ENCODE data around the gene CLN3.
A peak's percentile ranks its signal among the peaks of the same experiment; 100 is the strongest.

Gene CLN3

GRCh38 chr16:28498666-28499381, 7.0 kb upstream of the CLN3 start:
- Histone ChIP-seq H4K12ac (ENCODE audit: low read depth, low read length) (no peak overlapping the region), H2BK120ac (ENCODE audit: insufficient read depth, low read length, poor library complexity) (no peak overlapping the region), H3K36me3 (ENCODE audit: control insufficient read depth in 1 of 2, insufficient read depth in 2 of 2, low read length in 2 of 2) (no peaks in the 10 kb centered on the region), H3K18ac (ENCODE audit: low read length) (no peak overlapping the region), H3K4ac (ENCODE audit: low read depth, low read length) (no peak overlapping the region), H2AFZ (ENCODE audit: insufficient read depth, low read length, poor library complexity) (no peak overlapping the region), H2BK12ac (ENCODE audit: low read length) (no peak overlapping the region), H3K79me2 (ENCODE audit: control insufficient read depth, insufficient read depth, low read length, poor library complexity) (no peaks in the 10 kb centered on the region), H3K79me1 (ENCODE audit: low read length) (peaks cover 16% of the 10 kb centered on the region), H3K9ac (ENCODE audit: low read length) (no peak overlapping the region), H2BK5ac (ENCODE audit: low read depth, low read length, poor library complexity) (no peak overlapping the region), H3K4me3 (ENCODE audit: low read depth, low read length) (no peak overlapping the region), H3K27ac (ENCODE audit: low read depth, low read length) (no peak overlapping the region), H3K4me2 (ENCODE audit: low read length) (no peak overlapping the region), H3K23ac (ENCODE audit: low read length) (no peak overlapping the region), H3K4me1 (ENCODE audit: control insufficient read depth in 1 of 2, insufficient read depth in 2 of 2, low read length in 2 of 2) (peaks cover 2 to 9% of the 10 kb centered on the region in 2 experiments), H3K9me3 (ENCODE audit: insufficient read depth, low read depth, low read length) (peaks cover 3% of the 10 kb centered on the region), H3K27me3 (ENCODE audit: insufficient read depth, low read length) (no peaks in the 10 kb centered on the region), H2AK5ac (ENCODE audit: low read length) (peak overlapping the region; percentile 5), H4K8ac (ENCODE audit: low read depth, low read length) (no peak overlapping the region), H3K14ac (ENCODE audit: low read length) (no peak overlapping the region), H4K91ac (ENCODE audit: low read depth, low read length) (peak overlapping the region; percentile 31)
- DNase-seq = no peak
- no CpG with 5 or more reads among the region's 15 CpGs for WGBS (ENCODE audit: extremely low coverage, insufficient coverage, insufficient read length)

GRCh38 chr16:28497861-28498599, 6.2 kb upstream of the CLN3 start:
- Histone ChIP-seq H3K18ac (ENCODE audit: low read length) (no peak overlapping the region), H4K12ac (ENCODE audit: low read depth, low read length) (no peak overlapping the region), H2BK120ac (ENCODE audit: insufficient read depth, low read length, poor library complexity) (no peak overlapping the region), H3K9ac (ENCODE audit: low read length) (no peak overlapping the region), H3K4me1 (ENCODE audit: control insufficient read depth in 1 of 2, insufficient read depth in 2 of 2, low read length in 2 of 2) (peaks cover 2 to 5% of the 10 kb centered on the region in 2 experiments), H3K9me3 (ENCODE audit: insufficient read depth, low read depth, low read length) (peaks cover 3% of the 10 kb centered on the region), H2BK5ac (ENCODE audit: low read depth, low read length, poor library complexity) (no peak overlapping the region), H3K36me3 (ENCODE audit: control insufficient read depth in 1 of 2, insufficient read depth in 2 of 2, low read length in 2 of 2) (no peaks in the 10 kb centered on the region), H2AFZ (ENCODE audit: insufficient read depth, low read length, poor library complexity) (no peak overlapping the region), H3K79me2 (ENCODE audit: control insufficient read depth, insufficient read depth, low read length, poor library complexity) (no peaks in the 10 kb centered on the region), H3K4me3 (ENCODE audit: low read depth, low read length) (no peak overlapping the region), H4K8ac (ENCODE audit: low read depth, low read length) (no peak overlapping the region), H3K23ac (ENCODE audit: low read length) (no peak overlapping the region), H4K91ac (ENCODE audit: low read depth, low read length) (no peak overlapping the region), H2BK12ac (ENCODE audit: low read length) (no peak overlapping the region), H3K14ac (ENCODE audit: low read length) (no peak overlapping the region), H3K27me3 (ENCODE audit: insufficient read depth, low read length) (no peaks in the 10 kb centered on the region), H3K27ac (ENCODE audit: low read depth, low read length) (no peak overlapping the region), H3K79me1 (ENCODE audit: low read length) (peaks cover 16% of the 10 kb centered on the region), H3K4ac (ENCODE audit: low read depth, low read length) (no peak overlapping the region), H2AK5ac (ENCODE audit: low read length) (peak overlapping the region; percentile 5), H3K4me2 (ENCODE audit: low read length) (no peak overlapping the region)
- no peak for DNase-seq
- no CpG with 5 or more reads among the region's 33 CpGs for WGBS (ENCODE audit: extremely low coverage, insufficient coverage, insufficient read length)

- Histone ChIP-seq H3K36me3 (ENCODE audit: control insufficient read depth in 1 of 2, insufficient read depth in 2 of 2, low read length in 2 of 2) (no peaks in the 10 kb centered on the region), H4K91ac (ENCODE audit: low read depth, low read length) (no peak overlapping the region), H3K23ac (ENCODE audit: low read length) (no peak overlapping the region), H3K14ac (ENCODE audit: low read length) (no peak overlapping the region), H3K4ac (ENCODE audit: low read depth, low read length) (no peak overlapping the region), H2BK5ac (ENCODE audit: low read depth, low read length, poor library complexity) (no peak overlapping the region), H2AK5ac (ENCODE audit: low read length) (no peak overlapping the region), H3K79me1 (ENCODE audit: low read length) (peaks cover 16% of the 10 kb centered on the region), H2AFZ (ENCODE audit: insufficient read depth, low read length, poor library complexity) (no peak overlapping the region), H3K18ac (ENCODE audit: low read length) (no peak overlapping the region), H3K79me2 (ENCODE audit: control insufficient read depth, insufficient read depth, low read length, poor library complexity) (no peaks in the 10 kb centered on the region), H3K27me3 (ENCODE audit: insufficient read depth, low read length) (no peaks in the 10 kb centered on the region), H3K9ac (ENCODE audit: low read length) (no peak overlapping the region), H2BK120ac (ENCODE audit: insufficient read depth, low read length, poor library complexity) (no peak overlapping the region), H4K8ac (ENCODE audit: low read depth, low read length) (no peak overlapping the region), H3K4me2 (ENCODE audit: low read length) (no peak overlapping the region), H2BK12ac (ENCODE audit: low read length) (no peak overlapping the region), H3K27ac (ENCODE audit: low read depth, low read length) (no peak overlapping the region), H3K4me3 (ENCODE audit: low read depth, low read length) (no peak overlapping the region), H3K4me1 (ENCODE audit: control insufficient read depth in 1 of 2, insufficient read depth in 2 of 2, low read length in 2 of 2) (peaks cover 2 to 5% of the 10 kb centered on the region in 2 experiments), H4K12ac (ENCODE audit: low read depth, low read length) (no peak overlapping the region), H3K9me3 (ENCODE audit: insufficient read depth, low read depth, low read length) (peaks cover 3% of the 10 kb centered on the region)
- no CpG with 5 or more reads among the region's 9 CpGs for WGBS (ENCODE audit: extremely low coverage, insufficient coverage, insufficient read length)
- no peak for DNase-seq
These were observed 5.5 kb upstream of the CLN3 start for GRCh38 chr16:28497386-28497785.

GRCh38 chr16:28496844-28497243, 5.0 kb upstream of the CLN3 start:
- no peak overlapping the region for H3K14ac ChIP-seq (ENCODE audit: low read length)
- H2BK5ac ChIP-seq (ENCODE audit: low read depth, low read length, poor library complexity) = no peak overlapping the region
- H3K4me2 ChIP-seq (ENCODE audit: low read length) = no peak overlapping the region
- no peak overlapping the region for H2BK12ac ChIP-seq (ENCODE audit: low read length)
- H4K91ac ChIP-seq (ENCODE audit: low read depth, low read length) = peak overlapping the region; percentile 53
- no CpG with 5 or more reads among the region's 19 CpGs for WGBS (ENCODE audit: extremely low coverage, insufficient coverage, insufficient read length)
- H3K79me2 ChIP-seq (ENCODE audit: control insufficient read depth, insufficient read depth, low read length, poor library complexity) = peaks cover 2% of the 10 kb centered on the region
- H3K23ac ChIP-seq (ENCODE audit: low read length) = no peak overlapping the region
- H2AFZ ChIP-seq (ENCODE audit: insufficient read depth, low read length, poor library complexity) = no peak overlapping the region
- H4K8ac ChIP-seq (ENCODE audit: low read depth, low read length) = no peak overlapping the region
- no peak overlapping the region for H4K12ac ChIP-seq (ENCODE audit: low read depth, low read length)
- H3K9me3 ChIP-seq (ENCODE audit: insufficient read depth, low read depth, low read length) = peaks cover 3% of the 10 kb centered on the region
- no peaks in the 10 kb centered on the region for H3K36me3 ChIP-seq (ENCODE audit: control insufficient read depth in 1 of 2, insufficient read depth in 2 of 2, low read length in 2 of 2)
- no peak overlapping the region for H3K9ac ChIP-seq (ENCODE audit: low read length)
- H2AK5ac ChIP-seq (ENCODE audit: low read length) = no peak overlapping the region
- no peak overlapping the region for H3K4ac ChIP-seq (ENCODE audit: low read depth, low read length)
- H2BK120ac ChIP-seq (ENCODE audit: insufficient read depth, low read length, poor library complexity) = no peak overlapping the region
- no peak overlapping the region for H3K18ac ChIP-seq (ENCODE audit: low read length)
- peaks cover 19% of the 10 kb centered on the region for H3K79me1 ChIP-seq (ENCODE audit: low read length)
- no peak overlapping the region for H3K4me3 ChIP-seq (ENCODE audit: low read depth, low read length)
- peaks cover 2 to 5% of the 10 kb centered on the region in 2 experiments for H3K4me1 ChIP-seq (ENCODE audit: control insufficient read depth in 1 of 2, insufficient read depth in 2 of 2, low read length in 2 of 2)
- H3K27me3 ChIP-seq (ENCODE audit: insufficient read depth, low read length) = no peaks in the 10 kb centered on the region
- peak in 1 of 2 donors; percentile 34 for DNase-seq
- no peak overlapping the region for H3K27ac ChIP-seq (ENCODE audit: low read depth, low read length)
